K562 (cell line): ENCODE measurements around the gene FADD. TPM values are rescaled to one million over a fixed set of nuclear protein-coding genes. Genes with fewer than 3 reads are reported as not detected.
A peak's percentile ranks its signal among the peaks of the same experiment; 100 is the strongest.

Experiments
- CBX2 ChIP-seq: fragments of 200-600 bp; sonication (generic); IDR thresholded peaks from one replicate; pipeline ENCODE4 v1.6.1; 2012; ENCODE audit warnings: mild to moderate bottlenecking, low read length, inconsistent platforms; ENCODE audit not compliant: insufficient read depth, poor library complexity, severe bottlenecking
- FOXK2 ChIP-seq, 2 experiments: fragments of 450-650 bp; IDR thresholded peaks in 1 of 2; conservative IDR thresholded peaks in 1 of 2; 2 replicates each; pipeline ENCODE4 v1.6.1; 2016; ENCODE audit warnings: low read depth in 2 of 2, mild to moderate bottlenecking in 1 of 2
- FUS ChIP-seq: fragments of 200-400 bp; formaldehyde crosslinking; optimal IDR thresholded peaks from 2 replicates; pipeline ENCODE3; 2017; ENCODE audit warnings: low read depth, low read length
- JUNB ChIP-seq: fragments of 450-650 bp; formaldehyde crosslinking; conservative IDR thresholded peaks from 2 replicates; pipeline ENCODE4 v1.4.0; 2020; ENCODE audit warnings: mild to moderate bottlenecking
- KDM1A ChIP-seq, 2 experiments: fragments of 450-650 bp; IDR thresholded peaks; 2 replicates each; pipeline ENCODE4 v1.6.1; 2016; ENCODE audit warnings: mild to moderate bottlenecking in 2 of 2
- KLF1 ChIP-seq: fragments of 450-650 bp; IDR thresholded peaks from 2 replicates; pipeline ENCODE4 v1.6.1; 2016; ENCODE audit warnings: missing genetic modification characterization, missing compliant biosample characterization
- NR2C1 ChIP-seq, 2 experiments: fragments of 450-650 bp; IDR thresholded peaks; 2 replicates each; pipeline ENCODE4 v1.6.1; 2017; ENCODE audit warnings: mild to moderate bottlenecking in 2 of 2, antibody characterized with exemption in 1 of 2, inconsistent platforms in 1 of 2, missing compliant biosample characterization in 1 of 2, missing genetic modification characterization in 1 of 2
- PHB2 ChIP-seq: fragments of 450-650 bp; IDR thresholded peaks from 2 replicates; pipeline ENCODE4 v1.6.1; 2017; ENCODE audit warnings: low read depth
- RAD21 ChIP-seq, 2 experiments: fragments of 250-450 bp in 1 of 2; fragments of 450-650 bp in 1 of 2; sonication (Bioruptor Pico) in 1 of 2; formaldehyde crosslinking in 1 of 2; IDR thresholded peaks in 1 of 2; conservative IDR thresholded peaks in 1 of 2; 2 replicates each; pipeline versions ENCODE4 v1.4.0 to v1.8.0; 2020 to 2022; ENCODE audit warnings: mild to moderate bottlenecking in 2 of 2, moderate library complexity in 1 of 2
- RB1 ChIP-seq: fragments of 450-650 bp; IDR thresholded peaks from 2 replicates; pipeline ENCODE4 v1.6.1; 2017; ENCODE audit warnings: low read depth, mild to moderate bottlenecking
- RBM25 ChIP-seq: fragments of 200-400 bp; formaldehyde crosslinking; IDR thresholded peaks from 2 replicates; pipeline ENCODE4 v1.6.1; 2018; ENCODE audit warnings: low read length, low read depth, moderate library complexity; ENCODE audit not compliant: severe bottlenecking
- SMAD1 ChIP-seq: fragments of 150-350 bp; IDR thresholded peaks from 2 replicates; pipeline ENCODE4 v1.6.1; 2014; ENCODE audit warnings: low read length, low read depth; ENCODE audit not compliant: partially characterized antibody
- SMAD3 ChIP-seq: fragments of 450-650 bp; formaldehyde crosslinking; conservative IDR thresholded peaks from 2 replicates; pipeline ENCODE4 v1.4.0; 2020; ENCODE audit warnings: mild to moderate bottlenecking
- STAG1 ChIP-seq: sonication (generic); formaldehyde crosslinking; IDR thresholded peaks from 2 replicates; pipeline ENCODE4 v1.5.0; 2020; ENCODE audit warnings: missing genetic modification reagents, borderline replicate concordance
- XRCC3 ChIP-seq: fragments of 450-650 bp; IDR thresholded peaks from 2 replicates; pipeline ENCODE4 v1.6.1; 2017; ENCODE audit warnings: mild to moderate bottlenecking, moderate library complexity
- YY1 ChIP-seq, 3 experiments: IDR thresholded peaks; 2 replicates each; pipeline ENCODE4 v1.6.1; 2011; ENCODE audit warnings: low read length in 2 of 3, mild to moderate bottlenecking in 2 of 3, moderate library complexity in 2 of 3, borderline replicate concordance in 1 of 3, control low read depth in 1 of 3, low read depth in 1 of 3; ENCODE audit not compliant: insufficient read depth in 3 of 3, insufficient replicate concordance in 2 of 3, control insufficient read depth in 1 of 3, insufficient read length in 1 of 3; ENCODE audit errors: extremely low read depth in 1 of 3
- ZBED1 ChIP-seq: IDR thresholded peaks from 2 replicates; pipeline ENCODE4 v1.6.1; 2014
- ZFP36 ChIP-seq: fragments of 150-350 bp; IDR thresholded peaks from 2 replicates; pipeline ENCODE4 v1.6.1; 2018; ENCODE audit warnings: low read length, low read depth; ENCODE audit not compliant: partially characterized antibody
- ZNF232 ChIP-seq: sonication (generic); formaldehyde crosslinking; IDR thresholded peaks from 2 replicates; pipeline ENCODE4 v1.8.0; 2022; ENCODE audit warnings: mild to moderate bottlenecking, missing genetic modification reagents
- ZNF75A ChIP-seq: fragments of 450-650 bp; formaldehyde crosslinking; IDR thresholded peaks from 2 replicates; pipeline ENCODE4 v1.4.0; 2020; ENCODE audit warnings: mild to moderate bottlenecking
- ZSCAN32 ChIP-seq: fragments of 450-650 bp; formaldehyde crosslinking; IDR thresholded peaks from 2 replicates; pipeline ENCODE4 v1.4.0; 2020; ENCODE audit warnings: mild to moderate bottlenecking, moderate library complexity
- polyA plus RNA-seq, 8 experiments: library from polyadenylated mRNA; depleted of rRNA in 4 of 8; stranded (reverse) in 5 of 8; unstranded in 3 of 8; fragments of >200 nt; fragmentation: Nextera tagmentation in 2 of 8; fragmentation: Illumina TruSeq in 1 of 8; extraction: Ambion mirVana in 2 of 8; extraction: Trizol in 1 of 8; gene quantifications; 2 replicates each; pipeline versions ENCODE4 v1.2.1 to v1.2.3, GENCODE V29; 2011 to 2014; ENCODE audit warnings: inconsistent platforms in 1 of 8, missing spikeins in 1 of 8
- total RNA-seq, 7 experiments: library from RNA; depleted of rRNA in 6 of 7; stranded (reverse); fragments of >200 nt in 6 of 7; fragmentation: Illumina TruSeq in 2 of 7; extraction: Trizol in 2 of 7; gene quantifications; 2 replicates each; pipeline versions ENCODE4 v1.2.1 to v1.2.3, GENCODE V29; 2011 to 2021; ENCODE audit warnings: low replicate concordance in 1 of 7
- TF ChIP-seq, protein P1 (sequence below): fragments of 450-650 bp; formaldehyde crosslinking; IDR thresholded peaks from 2 replicates; pipeline ENCODE4 v1.4.0; 2022; ENCODE audit warnings: missing genetic modification characterization
- TF ChIP-seq, protein P2 (sequence below), 2 experiments: IDR thresholded peaks; 2 replicates each; pipeline ENCODE4 v1.6.1; 2011; ENCODE audit warnings: borderline replicate concordance in 1 of 2, control low read depth in 1 of 2, low read depth in 1 of 2, low read length in 1 of 2, mild to moderate bottlenecking in 1 of 2, mixed read lengths in 1 of 2, moderate library complexity in 1 of 2; ENCODE audit not compliant: insufficient read depth in 1 of 2, insufficient read length in 1 of 2, poor library complexity in 1 of 2, severe bottlenecking in 1 of 2; ENCODE audit errors: extremely low read depth in 1 of 2
- TF ChIP-seq, protein P3 (sequence below): sonication (generic); formaldehyde crosslinking; IDR thresholded peaks from 2 replicates; pipeline ENCODE4 v1.8.0; 2022; ENCODE audit warnings: missing genetic modification reagents, mild to moderate bottlenecking, borderline replicate concordance

The FADD gene
- total and polyA plus RNA-seq, 9 of the 15 experiments (the other 6 are each of a cell fraction or from before 2014, with no cell fraction given), result 0.29 to 26.9 (median 20.4) TPM

DNA sequence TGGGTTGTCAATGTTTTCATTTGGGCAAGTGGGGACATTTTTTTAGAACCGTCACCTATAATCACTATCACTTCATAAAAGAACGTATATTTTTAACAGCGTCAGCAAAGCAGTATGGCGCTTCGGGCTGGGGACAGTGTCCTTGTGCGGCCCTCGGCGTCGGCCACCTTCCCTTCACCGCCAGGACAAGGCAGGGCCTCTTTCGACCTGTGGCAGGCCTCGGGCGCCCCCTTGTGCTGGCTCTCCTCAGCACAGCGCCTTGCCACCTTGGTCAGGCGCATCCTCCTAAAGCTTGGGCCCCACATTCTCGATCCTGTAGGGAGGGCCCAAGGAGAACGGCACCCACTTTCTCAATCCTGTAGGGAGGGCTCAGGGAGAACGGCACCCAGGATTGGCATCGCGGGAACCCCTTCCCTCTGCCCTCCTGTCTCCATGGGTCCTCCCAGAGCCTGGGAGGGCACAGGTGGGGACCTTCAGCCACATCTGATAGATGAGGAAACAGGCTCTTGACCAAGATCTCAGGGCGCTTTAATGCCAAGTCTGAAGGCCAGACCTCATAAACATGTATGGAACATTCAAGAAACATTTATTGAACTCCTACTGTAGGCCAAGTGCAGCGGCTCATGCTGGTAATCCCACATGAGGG lies 11.5 kb upstream of the FADD start (continued):
- TF ChIP-seq FUS, result no peak
- peak; percentile 74 for TF ChIP-seq RB1
- peak; percentile 20 for TF ChIP-seq ZFP36
- TF ChIP-seq, protein P1, sequence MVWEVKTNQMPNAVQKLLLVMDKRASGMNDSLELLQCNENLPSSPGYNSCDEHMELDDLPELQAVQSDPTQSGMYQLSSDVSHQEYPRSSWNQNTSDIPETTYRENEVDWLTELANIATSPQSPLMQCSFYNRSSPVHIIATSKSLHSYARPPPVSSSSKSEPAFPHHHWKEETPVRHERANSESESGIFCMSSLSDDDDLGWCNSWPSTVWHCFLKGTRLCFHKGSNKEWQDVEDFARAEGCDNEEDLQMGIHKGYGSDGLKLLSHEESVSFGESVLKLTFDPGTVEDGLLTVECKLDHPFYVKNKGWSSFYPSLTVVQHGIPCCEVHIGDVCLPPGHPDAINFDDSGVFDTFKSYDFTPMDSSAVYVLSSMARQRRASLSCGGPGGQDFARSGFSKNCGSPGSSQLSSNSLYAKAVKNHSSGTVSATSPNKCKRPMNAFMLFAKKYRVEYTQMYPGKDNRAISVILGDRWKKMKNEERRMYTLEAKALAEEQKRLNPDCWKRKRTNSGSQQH (CRISPR knock-in tag), result no peak
- peak; percentile 98 for TF ChIP-seq STAG1 (CRISPR knock-in tag)
- no peak for TF ChIP-seq ZSCAN32 (CRISPR knock-in tag)
- TF ChIP-seq KDM1A (IDR thresholded peaks at IDR 0.05), result no peak
- no peak for TF ChIP-seq FOXK2 (conservative IDR thresholded peaks at IDR 0.05 in 1 of 2, IDR thresholded peaks at IDR 0.05 in 1 of 2; ENCODE audit: low read depth in 2 of 2)
- no peak for TF ChIP-seq ZNF232 (CRISPR knock-in tag)
- no peak for TF ChIP-seq XRCC3
- no peak for TF ChIP-seq CBX2
- TF ChIP-seq PHB2, result no peak
- TF ChIP-seq KLF1 (tag), result no peak
- no peak for TF ChIP-seq SMAD1
- no peak for TF ChIP-seq SMAD3 (CRISPR knock-in tag)
- TF ChIP-seq ZNF75A (CRISPR knock-in tag), result no peak
- TF ChIP-seq RAD21 (CRISPR knock-in tag; conservative IDR thresholded peaks at IDR 0.05 in 1 of 2, IDR thresholded peaks at IDR 0.05 in 1 of 2), result peak; percentile 89 to 97
- no peak for TF ChIP-seq RBM25
- no peak for TF ChIP-seq JUNB (CRISPR knock-in tag)
- TF ChIP-seq YY1 (IDR thresholded peaks at IDR 0.05; ENCODE audit: borderline replicate concordance in 1 of 3, control insufficient read depth in 1 of 3, extremely low read depth in 1 of 3, insufficient read depth in 3 of 3, insufficient read length in 1 of 3, insufficient replicate concordance in 2 of 3, low read depth in 1 of 3, low read length in 2 of 3), result peak in 2 of 3 experiments; percentile 21 to 31
- TF ChIP-seq NR2C1 (IDR thresholded peaks at IDR 0.05), result no peak
- TF ChIP-seq NR2C1 (tag; IDR thresholded peaks at IDR 0.05), result no peak
- TF ChIP-seq, protein P2, sequence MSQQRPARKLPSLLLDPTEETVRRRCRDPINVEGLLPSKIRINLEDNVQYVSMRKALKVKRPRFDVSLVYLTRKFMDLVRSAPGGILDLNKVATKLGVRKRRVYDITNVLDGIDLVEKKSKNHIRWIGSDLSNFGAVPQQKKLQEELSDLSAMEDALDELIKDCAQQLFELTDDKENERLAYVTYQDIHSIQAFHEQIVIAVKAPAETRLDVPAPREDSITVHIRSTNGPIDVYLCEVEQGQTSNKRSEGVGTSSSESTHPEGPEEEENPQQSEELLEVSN (IDR thresholded peaks at IDR 0.05; ENCODE audit: borderline replicate concordance in 1 of 2, extremely low read depth in 1 of 2, insufficient read depth in 1 of 2, insufficient read length in 1 of 2, low read depth in 1 of 2, low read length in 1 of 2, poor library complexity in 1 of 2, severe bottlenecking in 1 of 2), result peak in 1 of 2 experiments; percentile 55
- TF ChIP-seq, protein P3, sequence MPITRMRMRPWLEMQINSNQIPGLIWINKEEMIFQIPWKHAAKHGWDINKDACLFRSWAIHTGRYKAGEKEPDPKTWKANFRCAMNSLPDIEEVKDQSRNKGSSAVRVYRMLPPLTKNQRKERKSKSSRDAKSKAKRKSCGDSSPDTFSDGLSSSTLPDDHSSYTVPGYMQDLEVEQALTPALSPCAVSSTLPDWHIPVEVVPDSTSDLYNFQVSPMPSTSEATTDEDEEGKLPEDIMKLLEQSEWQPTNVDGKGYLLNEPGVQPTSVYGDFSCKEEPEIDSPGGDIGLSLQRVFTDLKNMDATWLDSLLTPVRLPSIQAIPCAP (CRISPR knock-in tag), result no peak
- no peak for TF ChIP-seq ZBED1
